Measurements from ENCODE around the gene AOX1. TPM values are rescaled to one million over a fixed set of nuclear protein-coding genes. Genes with fewer than 3 reads are reported as not detected.
A peak's percentile ranks its signal among the peaks of the same experiment; 100 is the strongest.

AOX1 gene
- total RNA-seq, 1 experiment from 2014 or later, result 3.5 TPM

DNA sequence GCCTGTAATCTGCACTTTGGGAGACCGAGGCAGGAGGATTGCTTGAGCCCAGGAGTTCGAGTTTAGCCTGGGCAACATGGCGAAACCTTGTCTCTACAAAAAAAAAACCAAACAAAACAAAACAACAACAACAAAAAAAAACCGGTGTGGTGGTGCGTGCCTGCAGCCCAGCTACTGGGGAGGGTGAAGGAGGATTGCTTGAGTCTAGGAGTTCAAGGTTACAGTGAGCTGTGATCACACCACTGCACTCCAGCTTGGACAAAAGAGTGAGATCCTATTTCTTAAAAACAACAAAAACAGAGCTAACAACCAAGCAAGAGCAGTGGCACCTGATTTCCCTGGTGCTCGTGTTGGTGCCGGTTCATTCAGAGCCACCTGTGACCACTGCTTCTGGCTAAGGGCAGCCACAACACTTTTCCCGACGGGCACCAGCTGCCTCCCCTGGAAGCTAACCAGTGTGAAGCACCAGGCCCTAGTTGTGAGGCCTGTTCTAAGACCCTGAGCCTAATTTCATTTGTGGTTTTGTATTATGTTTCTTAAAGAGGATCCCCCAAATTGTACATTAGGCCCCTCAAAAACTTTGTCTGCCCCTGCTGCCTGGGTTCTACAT lies 1.3 kb downstream of the AOX1 start:
- H3K4ac ChIP-seq (ENCODE audit: low read depth, low read length), result no peak overlapping the region
- no peaks in the 10 kb centered on the region for H3K36me3 Mint-ChIP-seq (ENCODE audit: insufficient read depth in 1 of 3, low read depth in 3 of 3)
- no peaks in the 10 kb centered on the region for H3K4me1 ChIP-seq (ENCODE audit: insufficient read depth, low read length)
- no peak overlapping the region for H2AFZ ChIP-seq (ENCODE audit: low read length)
- no peak overlapping the region for H3K9ac ChIP-seq (ENCODE audit: extremely low read depth, insufficient read length, low read length)
- H3K14ac ChIP-seq (ENCODE audit: insufficient read depth, low read length), result no peak overlapping the region
- H2BK120ac ChIP-seq (ENCODE audit: low read depth, low read length, poor library complexity, severe bottlenecking), result no peak overlapping the region
- H4K5ac ChIP-seq (ENCODE audit: insufficient read length, low read depth, low read length), result no peak overlapping the region
- H3T11ph ChIP-seq (ENCODE audit: low read length), result no peak overlapping the region
- H2BK20ac ChIP-seq (ENCODE audit: low read depth, low read length, poor library complexity, severe bottlenecking), result no peak overlapping the region
- no peak overlapping the region for H3K27ac Mint-ChIP-seq
- H2BK5ac ChIP-seq (ENCODE audit: insufficient read length, low read length), result no peak overlapping the region
- no peak overlapping the region for H4K91ac ChIP-seq (ENCODE audit: insufficient read length, low read depth, low read length)
- H2BK12ac ChIP-seq (ENCODE audit: insufficient read length, low read depth, low read length), result no peak overlapping the region
- no peak overlapping the region for H3K23ac ChIP-seq (ENCODE audit: insufficient read length, low read depth, low read length)
- no peak overlapping the region for H2BK15ac ChIP-seq (ENCODE audit: low read depth, low read length)
- H3K27me3 ChIP-seq (ENCODE audit: insufficient read depth, low read length), result no peaks in the 10 kb centered on the region; the same call in 1 of the 2 replicates
- no peaks in the 10 kb centered on the region for H3K9me3 Mint-ChIP-seq
- no peaks in the 10 kb centered on the region for H4K20me1 ChIP-seq (ENCODE audit: control insufficient read depth, insufficient read depth, insufficient read length)
- H3K27ac ChIP-seq (ENCODE audit: insufficient read length, low read depth, low read length), result no peak overlapping the region
- H3K23me2 ChIP-seq (ENCODE audit: insufficient read length, low read depth, low read length, poor library complexity, severe bottlenecking), result peaks cover 11% of the 10 kb centered on the region
- no peak for DNase-seq
- no peaks in the 10 kb centered on the region for H3K79me1 ChIP-seq (ENCODE audit: insufficient read depth, low read depth, low read length, poor library complexity, severe bottlenecking)
- H4K8ac ChIP-seq (replicated peaks; ENCODE audit: insufficient read length, low read depth, low read length), result no peak overlapping the region
- no peaks in the 10 kb centered on the region for H3K79me2 ChIP-seq (ENCODE audit: insufficient read depth, low read length)
- no peak overlapping the region for H3K56ac ChIP-seq (ENCODE audit: insufficient read length, low read depth, low read length)
- no peak overlapping the region for H2AK5ac ChIP-seq (ENCODE audit: insufficient read length, low read length)
- peaks cover 3 to 12% of the 10 kb centered on the region in 2 experiments for H3K4me1 Mint-ChIP-seq
- no peaks in the 10 kb centered on the region for H3K9me3 ChIP-seq (ENCODE audit: control insufficient read depth, low read depth, low read length)
- peak overlapping the region in 1 of 2 experiments; percentile 28; a peak in 1 of 5 replicates for H3K4me3 Mint-ChIP-seq
- H3K4me2 ChIP-seq (ENCODE audit: insufficient read depth, insufficient read length, low read length), result peak overlapping the region; percentile 62
- TF ChIP-seq, protein P1, sequence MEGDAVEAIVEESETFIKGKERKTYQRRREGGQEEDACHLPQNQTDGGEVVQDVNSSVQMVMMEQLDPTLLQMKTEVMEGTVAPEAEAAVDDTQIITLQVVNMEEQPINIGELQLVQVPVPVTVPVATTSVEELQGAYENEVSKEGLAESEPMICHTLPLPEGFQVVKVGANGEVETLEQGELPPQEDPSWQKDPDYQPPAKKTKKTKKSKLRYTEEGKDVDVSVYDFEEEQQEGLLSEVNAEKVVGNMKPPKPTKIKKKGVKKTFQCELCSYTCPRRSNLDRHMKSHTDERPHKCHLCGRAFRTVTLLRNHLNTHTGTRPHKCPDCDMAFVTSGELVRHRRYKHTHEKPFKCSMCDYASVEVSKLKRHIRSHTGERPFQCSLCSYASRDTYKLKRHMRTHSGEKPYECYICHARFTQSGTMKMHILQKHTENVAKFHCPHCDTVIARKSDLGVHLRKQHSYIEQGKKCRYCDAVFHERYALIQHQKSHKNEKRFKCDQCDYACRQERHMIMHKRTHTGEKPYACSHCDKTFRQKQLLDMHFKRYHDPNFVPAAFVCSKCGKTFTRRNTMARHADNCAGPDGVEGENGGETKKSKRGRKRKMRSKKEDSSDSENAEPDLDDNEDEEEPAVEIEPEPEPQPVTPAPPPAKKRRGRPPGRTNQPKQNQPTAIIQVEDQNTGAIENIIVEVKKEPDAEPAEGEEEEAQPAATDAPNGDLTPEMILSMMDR (conservative IDR thresholded peaks at IDR 0.05), result no peak
- WGBS (ENCODE audit: extremely low coverage, insufficient read length, low lambda C conversion rate), result no CpG with 5 or more reads among the region's 9 CpGs
- peaks cover 27% of the 10 kb centered on the region for H3K27me3 Mint-ChIP-seq (ENCODE audit: low read depth)
- no peak overlapping the region for H3K18ac ChIP-seq (ENCODE audit: insufficient read length, low read depth, low read length)

Data from H9 (cell line).